Liver (tissue), 9 donors: ENCODE results near the gene WWOX. TPM values are rescaled to one million over a fixed set of nuclear protein-coding genes. Genes with fewer than 3 reads are reported as not detected.

Experiments used
- DNase-seq: peaks from one replicate; pipeline ENCODE4 v3.0.0-alpha.2; 2017; ENCODE audit warnings: low spot score
- H3K27ac ChIP-seq, 2 donors: one replicate each; pipeline ENCODE4 v1.7.0; 2013; ENCODE audit warnings: inconsistent platforms in 2 of 2, low read length in 2 of 2, control low read depth in 1 of 2, low read depth in 1 of 2, mild to moderate bottlenecking in 1 of 2
- H3K27me3 ChIP-seq, 4 donors: one replicate each; pipeline versions ENCODE4 v1.6.1 to v1.7.0; 2013; ENCODE audit warnings: low read length in 3 of 4, inconsistent platforms in 1 of 4, mild to moderate bottlenecking in 1 of 4, moderate library complexity in 1 of 4; ENCODE audit not compliant: control insufficient read depth in 4 of 4, insufficient read depth in 4 of 4
- H3K36me3 ChIP-seq, 4 donors: one replicate each; pipeline versions ENCODE4 v1.6.1 to v1.7.0; 2013; ENCODE audit warnings: low read length in 3 of 4, mild to moderate bottlenecking in 3 of 4, low read depth in 1 of 4, moderate library complexity in 1 of 4; ENCODE audit not compliant: control insufficient read depth in 4 of 4, insufficient read depth in 3 of 4
- H3K4me1 ChIP-seq, 4 donors: one replicate each; pipeline versions ENCODE4 v1.6.1 to v1.7.0; 2013; ENCODE audit warnings: low read length in 3 of 4, mild to moderate bottlenecking in 3 of 4, moderate library complexity in 1 of 4; ENCODE audit not compliant: control insufficient read depth in 4 of 4, insufficient read depth in 4 of 4
- H3K4me3 ChIP-seq, 3 donors: one replicate each; pipeline versions ENCODE4 v1.6.1 to v1.7.0; 2013; ENCODE audit warnings: low read length in 3 of 3, control low read depth in 1 of 3, low read depth in 1 of 3, mild to moderate bottlenecking in 1 of 3
- H3K9ac ChIP-seq, 2 donors: one replicate each; pipeline ENCODE4 v1.7.0; 2013; ENCODE audit warnings: low read length in 2 of 2, mild to moderate bottlenecking in 2 of 2, moderate library complexity in 2 of 2, control low read depth in 1 of 2, low read depth in 1 of 2
- H3K9me3 ChIP-seq, 4 donors: one replicate each; pipeline versions ENCODE4 v1.6.1 to v1.7.0; 2013; ENCODE audit warnings: low read length in 3 of 4; ENCODE audit not compliant: control insufficient read depth in 4 of 4
- ATF3 ChIP-seq: IDR thresholded peaks from 2 replicates; pipeline ENCODE4 v1.6.1; 2016; ENCODE audit warnings: antibody characterized with exemption
- CTCF ChIP-seq: fragments of 150-350 bp; IDR thresholded peaks from 2 replicates; pipeline ENCODE4 v1.5.1; 2017; ENCODE audit warnings: improper control_type of control experiment, low read depth, low read length; ENCODE audit not compliant: missing input control
- EGR1 ChIP-seq, 2 donors: IDR thresholded peaks; 2 replicates each; pipeline ENCODE4 v1.6.1; 2016 to 2018; ENCODE audit warnings: antibody characterized with exemption in 2 of 2, low read depth in 2 of 2
- FOXA1 ChIP-seq: IDR thresholded peaks from 2 replicates; pipeline ENCODE4 v1.6.1; 2016; ENCODE audit warnings: antibody characterized with exemption
- FOXA2 ChIP-seq: IDR thresholded peaks from 2 replicates; pipeline ENCODE4 v1.6.1; 2016; ENCODE audit warnings: antibody characterized with exemption
- GABPA ChIP-seq, 2 donors: IDR thresholded peaks in 1 of 2; conservative IDR thresholded peaks in 1 of 2; 2 replicates each; pipeline ENCODE4 v1.6.1; 2016; ENCODE audit warnings: antibody characterized with exemption in 2 of 2, mild to moderate bottlenecking in 1 of 2, moderate library complexity in 1 of 2
- HNF4A ChIP-seq, 2 donors: conservative IDR thresholded peaks; 2 replicates each; pipeline ENCODE4 v1.6.1; 2016; ENCODE audit warnings: antibody characterized with exemption in 2 of 2, mild to moderate bottlenecking in 2 of 2
- HNF4G ChIP-seq: IDR thresholded peaks from 2 replicates; pipeline ENCODE4 v1.6.1; 2016; ENCODE audit warnings: antibody characterized with exemption
- JUND ChIP-seq, 2 donors: IDR thresholded peaks; 2 replicates each; pipeline ENCODE4 v1.6.1; 2016; ENCODE audit warnings: antibody characterized with exemption in 2 of 2
- MAX ChIP-seq: IDR thresholded peaks from 2 replicates; pipeline ENCODE4 v1.6.1; 2016; ENCODE audit warnings: antibody characterized with exemption
- NR2F2 ChIP-seq: IDR thresholded peaks from 2 replicates; pipeline ENCODE4 v1.6.1; 2016; ENCODE audit warnings: antibody characterized with exemption
- RAD21 ChIP-seq, 2 donors: IDR thresholded peaks; 2 replicates each; pipeline ENCODE4 v1.6.1; 2016; ENCODE audit warnings: antibody characterized with exemption in 2 of 2, mild to moderate bottlenecking in 2 of 2
- REST ChIP-seq: IDR thresholded peaks from 2 replicates; pipeline ENCODE4 v1.6.1; 2016; ENCODE audit warnings: antibody characterized with exemption, mild to moderate bottlenecking
- RXRA ChIP-seq, 2 donors: IDR thresholded peaks; 2 replicates each; pipeline ENCODE4 v1.6.1; 2017 to 2018; ENCODE audit warnings: antibody characterized with exemption in 2 of 2, mild to moderate bottlenecking in 1 of 2
- SP1 ChIP-seq: IDR thresholded peaks from 2 replicates; pipeline ENCODE4 v1.6.1; 2018; ENCODE audit warnings: antibody characterized with exemption, mild to moderate bottlenecking
- TAF1 ChIP-seq: conservative IDR thresholded peaks from 2 replicates; pipeline ENCODE4 v1.6.1; 2016; ENCODE audit warnings: antibody characterized with exemption, mild to moderate bottlenecking
- YY1 ChIP-seq: IDR thresholded peaks from 2 replicates; pipeline ENCODE4 v1.6.1; 2016; ENCODE audit warnings: antibody characterized with exemption, mild to moderate bottlenecking
- ZBTB33 ChIP-seq: IDR thresholded peaks from 2 replicates; pipeline ENCODE4 v1.6.1; 2016; ENCODE audit warnings: antibody characterized with exemption
- WGBS: extraction: QIAGEN DNeasy Blood & Tissue Kit; methylation state at CpG from one replicate; pipeline ENCODE4 v1.1.7; 2013; 5-methylcytosine and 5-hydroxymethylcytosine counted together
- polyA plus RNA-seq, 2 donors: library from polyadenylated mRNA; stranded (reverse) in 1 of 2; unstranded in 1 of 2; fragments of 200-250 nt in 1 of 2; fragments of >200 nt in 1 of 2; fragmentation: Nextera tagmentation in 1 of 2; extraction: Ambion mirVana in 1 of 2; gene quantifications; one replicate each; pipeline versions ENCODE4 v1.2.1 to v1.2.3, GENCODE V29; 2013 to 2015
- total RNA-seq, 2 donors: library from RNA; depleted of rRNA; stranded (reverse); fragments of >200 nt; gene quantifications; one replicate each; pipeline ENCODE4 v1.2.3, GENCODE V29; 2014
- donor health status: healthy.
- donor health status: healthy.
- donor health status: healthy.
- donor health status: healthy.
- donor health status: healthy.

WWOX gene
- total and polyA plus RNA-seq, 4 donors: 9.8 to 46.0 (median 15.3) TPM

- Histone ChIP-seq H3K27me3 (no peaks in the 10 kb centered on the region), H3K4me3 (no peak overlapping the region), H3K36me3 (no peaks in the 10 kb centered on the region), H3K9me3 (no peaks in the 10 kb centered on the region), H3K9ac (no peak overlapping the region), H3K27ac (peak overlapping the region; percentile 49 to 70), H3K4me1 (peaks cover 0 to 11% (median 4%) of the 10 kb centered on the region in 4 donors)
- WGBS: 57% methylated on average over 17 of the region's 17 CpGs
- no peak for DNase-seq
- TF ChIP-seq RAD21 (IDR thresholded peaks at IDR 0.05): peak in 1 of 2 donors; percentile 9
- peak in 1 of 2 donors; percentile 69 for TF ChIP-seq RXRA (IDR thresholded peaks at IDR 0.05)
- peak; percentile 45 for TF ChIP-seq YY1
- no peak for TF ChIP-seq HNF4G
- peak; percentile 26 for TF ChIP-seq SP1
- no peak for TF ChIP-seq ATF3
- peak; percentile 40 to 68 for TF ChIP-seq HNF4A (conservative IDR thresholded peaks at IDR 0.05)
- peak; percentile 93 for TF ChIP-seq FOXA2
- TF ChIP-seq REST: no peak
- TF ChIP-seq GABPA (IDR thresholded peaks at IDR 0.05 in 1 of 2, conservative IDR thresholded peaks at IDR 0.05 in 1 of 2): no peak
These were observed 678.9 kb downstream of the WWOX start for GRCh38 chr16:78778101-78779004.

- TF ChIP-seq MAX: no peak
- no peak for TF ChIP-seq YY1
- TF ChIP-seq RXRA (IDR thresholded peaks at IDR 0.05): no peak
- no peak for TF ChIP-seq HNF4G
- no peak for TF ChIP-seq GABPA (IDR thresholded peaks at IDR 0.05 in 1 of 2, conservative IDR thresholded peaks at IDR 0.05 in 1 of 2)
- no peak for TF ChIP-seq JUND (IDR thresholded peaks at IDR 0.05)
- TF ChIP-seq NR2F2: no peak
- TF ChIP-seq FOXA2: no peak
- TF ChIP-seq ZBTB33: no peak
- no peak for TF ChIP-seq CTCF
- no peak for TF ChIP-seq ATF3
- no peak for TF ChIP-seq REST
- no peak for TF ChIP-seq FOXA1
- TF ChIP-seq EGR1 (IDR thresholded peaks at IDR 0.05; ENCODE audit: low read depth in 2 of 2): no peak
- TF ChIP-seq RAD21 (IDR thresholded peaks at IDR 0.05): no peak
- no peak for TF ChIP-seq SP1
- TF ChIP-seq HNF4A (conservative IDR thresholded peaks at IDR 0.05): no peak
- TF ChIP-seq TAF1: no peak
- DNase-seq: no peak
- Histone ChIP-seq H3K36me3 (no peaks in the 10 kb centered on the region), H3K27me3 (no peaks in the 10 kb centered on the region), H3K4me3 (no peak overlapping the region), H3K27ac (no peak overlapping the region), H3K4me1 (peaks cover 2 to 11% (median 4%) of the 10 kb centered on the region in 4 donors), H3K9me3 (no peaks in the 10 kb centered on the region), H3K9ac (no peak overlapping the region)
- WGBS: 95% methylated on average over 2 of the region's 2 CpGs
These were observed 681.4 kb downstream of the WWOX start for GRCh38 chr16:78780808-78781207.
